Sigmoid colon (tissue), 7 donors: ENCODE results near the gene CEACAM1. TPM values are rescaled to one million over a fixed set of nuclear protein-coding genes. Genes with fewer than 3 reads are reported as not detected.
"Not testable (repeated sequence)": the region's sequence is repeated elsewhere in the genome, so short reads cannot be mapped to it uniquely, and the experiment has no call there.

Experiments
- DNase-seq: peaks from one replicate; pipeline ENCODE4 v3.0.0-alpha.2; 2019
- H3K27ac ChIP-seq, 4 donors: fragments of 200-600 bp; sonication (generic); one replicate each; pipeline ENCODE4 v1.5.1; 2016 to 2019; ENCODE audit warnings: mild to moderate bottlenecking in 1 of 4
- H3K27me3 ChIP-seq, 3 donors: fragments of 200-600 bp; sonication (generic); one replicate each; pipeline ENCODE4 v1.5.1; 2019; ENCODE audit warnings: mild to moderate bottlenecking in 1 of 3
- H3K36me3 ChIP-seq, 4 donors: fragments of 200-600 bp; sonication (generic); one replicate each; pipeline ENCODE4 v1.5.1; 2016 to 2019
- H3K4me1 ChIP-seq, 4 donors: fragments of 200-600 bp; sonication (generic); one replicate each; pipeline ENCODE4 v1.5.1; 2017 to 2019
- H3K4me3 ChIP-seq, 4 donors: fragments of 200-600 bp; sonication (generic); one replicate each; pipeline ENCODE4 v1.5.1; 2017 to 2019; ENCODE audit warnings: mild to moderate bottlenecking in 2 of 4, moderate library complexity in 1 of 4
- H3K9me3 ChIP-seq, 4 donors: fragments of 200-600 bp in 3 of 4; sonication (generic) in 3 of 4; one replicate each; pipeline versions ENCODE4 v1.5.1 to v1.6.1; 2013 to 2019
- EP300 ChIP-seq, 4 donors: sonication (generic); formaldehyde crosslinking; IDR thresholded peaks; one replicate each; pipeline ENCODE4 v1.6.1; 2017; ENCODE audit warnings: antibody characterized with exemption in 4 of 4
- POLR2A ChIP-seq, 2 donors: fragments of 450-650 bp; IDR thresholded peaks; one replicate each; pipeline ENCODE4 v1.6.1; 2016; ENCODE audit warnings: antibody characterized with exemption in 2 of 2, mild to moderate bottlenecking in 2 of 2, moderate library complexity in 2 of 2
- POLR2AphosphoS5 ChIP-seq, 4 donors: sonication (generic); formaldehyde crosslinking; IDR thresholded peaks; one replicate each; pipeline ENCODE4 v1.6.1; 2017; ENCODE audit warnings: antibody characterized with exemption in 4 of 4
- WGBS, 2 donors: extraction: QIAGEN DNeasy Blood & Tissue Kit; methylation state at CpG; one replicate each; pipeline ENCODE4 v1.1.7; 2013; 5-methylcytosine and 5-hydroxymethylcytosine counted together
- intact Hi-C: fragments of 100-400 bp; cut with DNase I; formaldehyde crosslinking; loops from one replicate; pipeline ENCODE4 v1.15.1; 2023
- polyA plus RNA-seq, 3 donors: library from polyadenylated mRNA; stranded (reverse); fragments of 200-250 nt; gene quantifications; one replicate each; pipeline ENCODE4 v1.2.3, GENCODE V29; 2013
- total RNA-seq, 4 donors: library from RNA; depleted of rRNA; stranded (reverse); fragments of >200 nt; gene quantifications; one replicate each; pipeline ENCODE4 v1.1.0, GENCODE V29; 2016
- TF ChIP-seq, protein P1 (sequence below), 4 experiments: fragments of 450-650 bp in 3 of 4; fragments of 200-600 bp in 1 of 4; IDR thresholded peaks; one replicate each; pipeline ENCODE4 v1.5.1; 2016 to 2019; ENCODE audit warnings: antibody characterized with exemption in 4 of 4, mild to moderate bottlenecking in 3 of 4, moderate library complexity in 2 of 4
- donor health status: healthy with polysubstance abuse.
- donor health status: Bipolar disorder and iron deficiency.
- donor health status: healthy.

The CEACAM1 gene
- total and polyA plus RNA-seq, 7 donors, result 0.55 to 444 (median 2.4) TPM

DNA sequence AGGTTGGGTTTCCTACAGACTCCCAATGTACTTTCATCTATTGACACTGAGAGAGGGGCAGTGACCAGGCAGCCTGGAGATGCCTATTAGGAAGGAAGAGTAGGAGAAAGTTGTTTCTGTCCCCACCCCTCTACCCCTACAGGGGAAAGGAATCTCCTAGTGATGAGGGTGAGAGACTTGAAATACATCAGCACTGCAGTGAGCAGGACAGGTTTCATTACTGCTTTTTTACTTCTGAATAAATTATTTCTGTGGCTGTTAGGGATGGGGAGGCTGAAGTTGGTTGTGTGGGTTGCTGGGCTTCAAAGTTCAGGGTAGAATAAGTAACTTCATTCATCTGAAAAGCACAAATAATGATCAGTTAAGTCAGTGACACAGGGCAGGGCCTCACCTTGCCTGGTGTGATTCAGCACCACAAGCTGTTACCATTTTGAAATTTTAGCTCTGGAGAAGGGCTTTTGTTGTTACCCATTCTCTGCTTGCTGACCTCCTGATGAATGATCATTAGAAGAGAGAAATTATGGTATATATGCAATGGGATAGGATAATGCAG is 19.3 kb downstream of the CEACAM1 start:
- H3K4me1 ChIP-seq, result no peaks in the 10 kb centered on the region
- no peak for TF ChIP-seq POLR2AphosphoS5 (IDR thresholded peaks at IDR 0.05)
- TF ChIP-seq, protein P1, sequence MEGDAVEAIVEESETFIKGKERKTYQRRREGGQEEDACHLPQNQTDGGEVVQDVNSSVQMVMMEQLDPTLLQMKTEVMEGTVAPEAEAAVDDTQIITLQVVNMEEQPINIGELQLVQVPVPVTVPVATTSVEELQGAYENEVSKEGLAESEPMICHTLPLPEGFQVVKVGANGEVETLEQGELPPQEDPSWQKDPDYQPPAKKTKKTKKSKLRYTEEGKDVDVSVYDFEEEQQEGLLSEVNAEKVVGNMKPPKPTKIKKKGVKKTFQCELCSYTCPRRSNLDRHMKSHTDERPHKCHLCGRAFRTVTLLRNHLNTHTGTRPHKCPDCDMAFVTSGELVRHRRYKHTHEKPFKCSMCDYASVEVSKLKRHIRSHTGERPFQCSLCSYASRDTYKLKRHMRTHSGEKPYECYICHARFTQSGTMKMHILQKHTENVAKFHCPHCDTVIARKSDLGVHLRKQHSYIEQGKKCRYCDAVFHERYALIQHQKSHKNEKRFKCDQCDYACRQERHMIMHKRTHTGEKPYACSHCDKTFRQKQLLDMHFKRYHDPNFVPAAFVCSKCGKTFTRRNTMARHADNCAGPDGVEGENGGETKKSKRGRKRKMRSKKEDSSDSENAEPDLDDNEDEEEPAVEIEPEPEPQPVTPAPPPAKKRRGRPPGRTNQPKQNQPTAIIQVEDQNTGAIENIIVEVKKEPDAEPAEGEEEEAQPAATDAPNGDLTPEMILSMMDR (IDR thresholded peaks at IDR 0.05), result no peak
- TF ChIP-seq EP300 (IDR thresholded peaks at IDR 0.05), result no peak
- no peak for TF ChIP-seq POLR2A (IDR thresholded peaks at IDR 0.05)
- no peak overlapping the region for H3K4me3 ChIP-seq
- no peaks in the 10 kb centered on the region for H3K9me3 ChIP-seq
- H3K27ac ChIP-seq, result no peak overlapping the region
- intact Hi-C loops, result no loop called here
- no peak for DNase-seq
- no peaks in the 10 kb centered on the region for H3K27me3 ChIP-seq
- no peaks in the 10 kb centered on the region for H3K36me3 ChIP-seq

DNA sequence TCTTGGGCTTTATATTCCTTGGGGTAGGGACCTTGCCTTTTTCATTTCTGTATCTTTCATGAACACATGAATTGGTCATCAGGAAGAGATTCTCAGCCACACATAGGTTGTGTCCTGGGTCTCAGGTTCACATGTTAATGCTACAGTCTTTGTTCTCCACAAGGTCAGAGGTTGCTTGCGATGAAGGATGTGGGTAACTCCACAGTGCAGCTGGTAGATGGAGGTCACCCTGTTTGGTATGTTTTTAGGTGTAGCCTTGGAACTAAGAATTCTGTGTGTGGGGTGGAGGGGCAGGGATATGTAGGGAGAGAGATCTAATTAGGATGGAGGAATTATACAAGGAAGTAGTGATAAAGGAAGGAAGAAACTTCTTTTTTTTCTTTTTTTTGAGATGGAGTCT is 23.2 kb downstream of the CEACAM1 start:
- no peak for TF ChIP-seq POLR2AphosphoS5 (IDR thresholded peaks at IDR 0.05)
- intact Hi-C loops, result no loop called here
- no peak for DNase-seq
- 50 to 96% methylated on average over 1 of the region's 1 CpG for WGBS, 2 donors
- H3K4me1 ChIP-seq, result no peaks in the 10 kb centered on the region
- H3K36me3 ChIP-seq, result no peaks in the 10 kb centered on the region
- no peaks in the 10 kb centered on the region for H3K27me3 ChIP-seq
- H3K9me3 ChIP-seq, result no peaks in the 10 kb centered on the region
- no peak overlapping the region for H3K4me3 ChIP-seq
- H3K27ac ChIP-seq, result no peak overlapping the region

DNA sequence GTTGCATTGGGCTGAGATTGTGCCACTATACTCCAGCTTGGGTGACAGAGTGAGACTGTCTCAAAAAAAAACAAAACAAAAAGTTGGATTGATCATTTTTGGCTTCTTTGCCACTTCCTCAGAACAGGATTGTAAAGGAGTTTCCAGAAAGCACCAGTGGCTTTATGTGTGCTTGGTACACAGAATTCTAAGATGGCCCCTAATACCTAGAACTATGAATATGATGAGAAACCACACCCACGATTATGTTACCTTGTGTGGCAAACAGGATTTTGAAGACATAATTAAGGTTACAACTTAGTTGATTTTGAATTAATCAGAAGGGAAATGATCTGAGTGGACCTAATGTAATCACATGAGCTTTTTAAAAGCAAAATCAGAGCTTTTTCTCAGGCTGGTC is 26.5 kb downstream of the CEACAM1 start:
- 43 to 75% methylated on average over 1 of the region's 1 CpG for WGBS, 2 donors
- Histone ChIP-seq H3K4me3 (no peak overlapping the region), H3K9me3 (no peaks in the 10 kb centered on the region), H3K27me3 (no peaks in the 10 kb centered on the region), H3K27ac (no peak overlapping the region), H3K36me3 (no peaks in the 10 kb centered on the region), H3K4me1 (peaks cover 0 to 5% (median 0%) of the 10 kb centered on the region in 4 donors)
- TF ChIP-seq POLR2AphosphoS5 (IDR thresholded peaks at IDR 0.05) (no peak), EP300 (IDR thresholded peaks at IDR 0.05) (no peak), POLR2A (IDR thresholded peaks at IDR 0.05) (no peak)
- TF ChIP-seq, protein P1 (IDR thresholded peaks at IDR 0.05), result no peak
- intact Hi-C loops, result no loop called here
- DNase-seq, result no peak

DNA sequence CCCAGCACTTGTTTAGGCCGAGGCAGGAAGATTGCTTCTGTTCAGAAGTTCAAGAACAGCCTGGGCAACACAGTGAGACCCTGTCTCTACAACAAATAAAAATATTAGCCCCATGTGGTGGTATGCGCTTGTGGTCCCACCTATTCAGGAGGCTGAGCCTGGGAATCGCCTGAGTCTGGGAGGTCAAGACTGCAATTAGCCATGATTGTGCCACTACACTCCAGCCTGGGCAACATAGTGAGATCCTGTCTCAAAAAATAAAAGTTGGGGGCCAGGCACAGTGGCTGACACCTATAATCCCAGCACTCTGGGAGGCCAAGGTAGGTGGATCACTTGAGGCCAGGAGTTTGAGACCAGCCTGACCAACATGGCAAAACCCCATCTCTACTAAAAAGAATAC is 27.0 kb downstream of the CEACAM1 start:
- H3K36me3 ChIP-seq, H3K9me3 ChIP-seq, DNase-seq, H3K4me3 ChIP-seq, H3K27ac ChIP-seq, H3K4me1 ChIP-seq, intact Hi-C loops, H3K27me3 ChIP-seq: not testable (repeated sequence)
- WGBS, 2 donors, result 94 to 96% methylated on average over 3 of the region's 3 CpGs

DNA sequence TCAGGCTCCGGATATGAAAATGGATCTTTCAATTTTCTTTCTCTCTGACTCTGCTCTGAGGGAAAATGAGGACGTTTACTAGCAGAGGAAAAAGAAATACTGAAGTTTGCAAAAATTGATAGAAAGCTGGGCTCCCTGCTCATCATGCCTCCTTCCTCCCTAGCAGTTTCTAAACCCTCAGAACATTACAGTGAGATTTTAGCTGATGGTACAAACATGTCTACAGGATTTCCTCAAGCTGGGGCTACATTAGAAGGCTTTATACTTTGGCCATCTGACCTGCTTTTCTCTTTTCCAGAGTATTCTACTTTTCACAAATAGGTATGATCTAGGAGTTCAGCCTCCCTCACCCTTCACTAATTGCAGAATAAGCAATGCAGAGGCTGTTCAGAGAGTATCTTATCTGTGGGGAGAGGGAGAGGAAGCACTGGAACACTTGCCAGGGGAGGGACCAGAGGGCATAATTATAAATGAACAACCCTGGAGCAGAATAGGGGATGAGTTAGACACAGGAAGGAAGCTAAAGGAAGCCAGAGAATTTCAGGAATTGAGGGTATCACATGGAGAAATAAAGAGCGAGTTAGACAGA is 30.0 kb downstream of the CEACAM1 start:
- DNase-seq, result no peak
- H3K4me1 ChIP-seq, result peaks cover 0 to 5% (median 0%) of the 10 kb centered on the region in 4 donors
- TF ChIP-seq EP300 (IDR thresholded peaks at IDR 0.05) (no peak), POLR2AphosphoS5 (IDR thresholded peaks at IDR 0.05) (no peak), POLR2A (IDR thresholded peaks at IDR 0.05) (no peak)
- TF ChIP-seq, protein P1 (IDR thresholded peaks at IDR 0.05), result no peak
- no peaks in the 10 kb centered on the region for H3K36me3 ChIP-seq
- H3K9me3 ChIP-seq, result no peaks in the 10 kb centered on the region
- 35 to 71% methylated on average over 3 of the region's 3 CpGs for WGBS, 2 donors
- intact Hi-C loops, result no loop called here
- H3K27me3 ChIP-seq, result no peaks in the 10 kb centered on the region
- H3K27ac ChIP-seq, result peak overlapping the region in 1 of 4 donors; percentile 42
- no peak overlapping the region for H3K4me3 ChIP-seq
